Measurements from ENCODE around the gene FTCD. TPM values are rescaled to one million over a fixed set of nuclear protein-coding genes. Genes with fewer than 3 reads are reported as not detected.

FTCD gene
- total and polyA plus RNA-seq, 9 of the 15 experiments (the other 6 are each of a cell fraction or from before 2014, with no cell fraction given), result 0.11 to 1.6 (median 0.67) TPM; not detected in 5

- H3K36me3 ChIP-seq (ENCODE audit: control insufficient read depth, insufficient read depth, low read length), result peaks cover 88% of the 10 kb centered on the region
- no peaks in the 10 kb centered on the region for H3K79me2 ChIP-seq (ENCODE audit: control insufficient read depth, insufficient read depth, low read length)
- TF ChIP-seq VEZF1 (CRISPR knock-in tag; IDR thresholded peaks at IDR 0.05) (no peak), ZNF12 (CRISPR knock-in tag; IDR thresholded peaks at IDR 0.05) (no peak), ETS2 (tag; IDR thresholded peaks at IDR 0.05; ENCODE audit: borderline replicate concordance, poor library complexity, severe bottlenecking) (no peak), ZNF316 (IDR thresholded peaks at IDR 0.05) (no peak), SRSF1 (IDR thresholded peaks at IDR 0.05; ENCODE audit: low read depth, low read length) (no peak), FOXP1 (CRISPR knock-in tag; IDR thresholded peaks at IDR 0.05) (no peak), ZEB2 (IDR thresholded peaks at IDR 0.05) (no peak), SMC3 (conservative IDR thresholded peaks at IDR 0.05; ENCODE audit: insufficient read depth, low read depth, low read length) (no peak)
- H3K9me1 ChIP-seq (ENCODE audit: control insufficient read depth, insufficient read depth, low read length), result no peaks in the 10 kb centered on the region
- WGBS (ENCODE audit: insufficient coverage, low coverage, missing lambda C conversion rate), result 96% methylated on average over 6 of the region's 6 CpGs
- peaks cover 0 to 7% of the 10 kb centered on the region in 2 experiments; a peak in 1 of 5 replicates for H3K4me1 ChIP-seq (replicated peaks in 1 of 2; ENCODE audit: control insufficient read depth in 2 of 2, insufficient read depth in 2 of 2, low read length in 2 of 2)
- in situ Hi-C loops (cut with MboI) (no loop called here), intact Hi-C loops (cut with micrococcal nuclease) (no loop called here)
- no peak overlapping the region for H3K4me2 ChIP-seq (ENCODE audit: insufficient read depth, low read length)
- CTCF ChIA-PET (ENCODE audit: low intra/inter-chr PET ratio), result no interaction called here
- no peaks in the 10 kb centered on the region for H3K27me3 ChIP-seq (ENCODE audit: control insufficient read depth in 2 of 2, insufficient read depth in 2 of 2, low read length in 2 of 2)
- FAIRE-seq, result no peak
- H3K9ac ChIP-seq (ENCODE audit: insufficient read depth in 1 of 2, low read depth in 2 of 2, low read length in 2 of 2), result no peak overlapping the region
- no peak overlapping the region for H3K4me3 ChIP-seq
- ATAC-seq, result no peak
- no peaks in the 10 kb centered on the region for H3K9me3 ChIP-seq (replicated peaks; ENCODE audit: control insufficient read depth, insufficient read depth, low read depth, low read length)
- H4K20me1 ChIP-seq (replicated peaks; ENCODE audit: control insufficient read depth, insufficient read depth, low read length), result no peaks in the 10 kb centered on the region
- DNase-seq (ENCODE audit: extremely low read depth in 1 of 4, low spot score in 3 of 4), result no peak
- no peak overlapping the region for H2AFZ ChIP-seq (ENCODE audit: low read depth, low read length)
- no peak overlapping the region for H3K27ac ChIP-seq (ENCODE audit: extremely low read depth, low read depth, low read length)
- no TSS peak for BruUV-seq (replicated peaks)
- POLR2A ChIA-PET, result interaction anchor here (1.0 kb wide), 1 partner anchor 27 kb away, joined by 3 read pairs; no protein-coding TSS in a partner anchor
Measured at GRCh38 chr21:46202592-46203202, 47.3 kb upstream of the FTCD start.
